ENCODE results near the gene PSME3. TPM values are rescaled to one million over a fixed set of nuclear protein-coding genes. Genes with fewer than 3 reads are reported as not detected.

PSME3 gene
- polyA plus RNA-seq, 1 donor from 2014 or later = 56.6 TPM

DNA sequence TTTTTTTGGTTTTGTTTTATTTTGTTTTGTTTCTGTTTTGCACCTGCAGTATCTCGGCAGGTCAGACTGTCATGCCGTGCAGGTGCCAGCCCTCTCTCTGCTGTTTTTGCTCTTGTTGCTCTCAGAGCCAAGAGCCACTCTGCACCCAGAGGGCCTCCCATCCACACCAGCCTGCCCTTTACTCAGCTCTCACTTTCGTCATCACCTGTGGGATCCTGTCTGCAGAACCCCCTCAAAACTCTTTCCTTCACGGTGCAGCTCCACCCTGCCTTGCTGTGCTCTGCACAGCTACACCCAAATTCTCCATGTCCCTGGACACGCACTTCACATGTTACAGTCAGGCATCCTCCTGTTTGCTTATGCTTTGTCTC lies 20.4 kb downstream of the PSME3 start:
- H3K9me3 ChIP-seq (ENCODE audit: low read length) = no peaks in the 10 kb centered on the region
- H3K27ac ChIP-seq (ENCODE audit: low read length) = no peak overlapping the region
- no peaks in the 10 kb centered on the region for H3K9me2 ChIP-seq (ENCODE audit: insufficient read depth, low read length)
- H3K9ac ChIP-seq (ENCODE audit: low read length) = no peak overlapping the region
- H4K20me1 ChIP-seq (ENCODE audit: insufficient read depth) = no peaks in the 10 kb centered on the region
- no peak overlapping the region for H3K4me2 ChIP-seq (ENCODE audit: low read length)
- H3F3A ChIP-seq (ENCODE audit: insufficient read depth, low read length, poor library complexity, severe bottlenecking) = no peaks in the 10 kb centered on the region
- H2AFZ ChIP-seq (ENCODE audit: low read depth, low read length) = no peak overlapping the region
- no peak overlapping the region for H3K4me3 ChIP-seq (ENCODE audit: low read length)
- TF ChIP-seq EP300 (conservative IDR thresholded peaks at IDR 0.05; ENCODE audit: poor library complexity, severe bottlenecking) = no peak
- no peak for TF ChIP-seq REST (IDR thresholded peaks at IDR 0.05; ENCODE audit: borderline replicate concordance)
- no peak for TF ChIP-seq EZH2 (IDR thresholded peaks at IDR 0.05; ENCODE audit: borderline replicate concordance, insufficient read depth, low read length, poor library complexity, severe bottlenecking)
- TF ChIP-seq SMC3 (conservative IDR thresholded peaks at IDR 0.05; ENCODE audit: poor library complexity) = no peak
- TF ChIP-seq, protein P1, sequence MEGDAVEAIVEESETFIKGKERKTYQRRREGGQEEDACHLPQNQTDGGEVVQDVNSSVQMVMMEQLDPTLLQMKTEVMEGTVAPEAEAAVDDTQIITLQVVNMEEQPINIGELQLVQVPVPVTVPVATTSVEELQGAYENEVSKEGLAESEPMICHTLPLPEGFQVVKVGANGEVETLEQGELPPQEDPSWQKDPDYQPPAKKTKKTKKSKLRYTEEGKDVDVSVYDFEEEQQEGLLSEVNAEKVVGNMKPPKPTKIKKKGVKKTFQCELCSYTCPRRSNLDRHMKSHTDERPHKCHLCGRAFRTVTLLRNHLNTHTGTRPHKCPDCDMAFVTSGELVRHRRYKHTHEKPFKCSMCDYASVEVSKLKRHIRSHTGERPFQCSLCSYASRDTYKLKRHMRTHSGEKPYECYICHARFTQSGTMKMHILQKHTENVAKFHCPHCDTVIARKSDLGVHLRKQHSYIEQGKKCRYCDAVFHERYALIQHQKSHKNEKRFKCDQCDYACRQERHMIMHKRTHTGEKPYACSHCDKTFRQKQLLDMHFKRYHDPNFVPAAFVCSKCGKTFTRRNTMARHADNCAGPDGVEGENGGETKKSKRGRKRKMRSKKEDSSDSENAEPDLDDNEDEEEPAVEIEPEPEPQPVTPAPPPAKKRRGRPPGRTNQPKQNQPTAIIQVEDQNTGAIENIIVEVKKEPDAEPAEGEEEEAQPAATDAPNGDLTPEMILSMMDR (IDR thresholded peaks at IDR 0.05; ENCODE audit: poor library complexity, severe bottlenecking) = no peak
- no peak for TF ChIP-seq RAD21 (conservative IDR thresholded peaks at IDR 0.05)
- TF ChIP-seq TAF1 (IDR thresholded peaks at IDR 0.05; ENCODE audit: low read depth) = no peak
- no peak for TF ChIP-seq MXI1 (conservative IDR thresholded peaks at IDR 0.05; ENCODE audit: poor library complexity, severe bottlenecking)
- TF ChIP-seq POLR2AphosphoS5 (IDR thresholded peaks at IDR 0.05) = no peak
- H3K27me3 ChIP-seq (ENCODE audit: insufficient read depth, low read depth, low read length) = no peaks in the 10 kb centered on the region
- no peaks in the 10 kb centered on the region for H3K79me2 ChIP-seq (replicated peaks; ENCODE audit: insufficient read depth, low read length)
- no peaks in the 10 kb centered on the region for H3K36me3 ChIP-seq (ENCODE audit: insufficient read depth, low read length)

- Histone ChIP-seq H3K27ac (ENCODE audit: low read length) (no peak overlapping the region), H3K36me3 (ENCODE audit: insufficient read depth, low read length) (no peaks in the 10 kb centered on the region), H4K20me1 (ENCODE audit: insufficient read depth) (no peaks in the 10 kb centered on the region), H3K4me2 (ENCODE audit: low read length) (no peak overlapping the region), H3K9me2 (ENCODE audit: insufficient read depth, low read length) (no peaks in the 10 kb centered on the region), H3K27me3 (ENCODE audit: insufficient read depth, low read depth, low read length) (no peaks in the 10 kb centered on the region), H3K4me3 (ENCODE audit: low read length) (no peak overlapping the region), H3K9ac (ENCODE audit: low read length) (no peak overlapping the region), H3F3A (ENCODE audit: insufficient read depth, low read length, poor library complexity, severe bottlenecking) (no peaks in the 10 kb centered on the region), H3K79me2 (replicated peaks; ENCODE audit: insufficient read depth, low read length) (no peaks in the 10 kb centered on the region), H2AFZ (ENCODE audit: low read depth, low read length) (no peak overlapping the region), H3K9me3 (ENCODE audit: low read length) (no peaks in the 10 kb centered on the region)
- TF ChIP-seq, protein P1 (IDR thresholded peaks at IDR 0.05; ENCODE audit: poor library complexity, severe bottlenecking) = no peak
- TF ChIP-seq POLR2AphosphoS5 (IDR thresholded peaks at IDR 0.05) = no peak
- TF ChIP-seq TAF1 (IDR thresholded peaks at IDR 0.05; ENCODE audit: low read depth) = no peak
- no peak for TF ChIP-seq SMC3 (conservative IDR thresholded peaks at IDR 0.05; ENCODE audit: poor library complexity)
- no peak for TF ChIP-seq RAD21 (conservative IDR thresholded peaks at IDR 0.05)
- no peak for TF ChIP-seq EZH2 (IDR thresholded peaks at IDR 0.05; ENCODE audit: borderline replicate concordance, insufficient read depth, low read length, poor library complexity, severe bottlenecking)
- no peak for TF ChIP-seq MXI1 (conservative IDR thresholded peaks at IDR 0.05; ENCODE audit: poor library complexity, severe bottlenecking)
These were observed 21.0 kb downstream of the PSME3 start for GRCh38 chr17:42853968-42854790.

All from neural cell (in vitro differentiated cells).